ENCODE results near the gene CST9L.
"Not testable (repeated sequence)": the region's sequence is repeated elsewhere in the genome, so short reads cannot be mapped to it uniquely, and the experiment has no call there.

Gene CST9L

GRCh38 chr20:23585808-23586734 is 17.8 kb upstream of the CST9L start:
- DNase-seq, result no peak

DNA sequence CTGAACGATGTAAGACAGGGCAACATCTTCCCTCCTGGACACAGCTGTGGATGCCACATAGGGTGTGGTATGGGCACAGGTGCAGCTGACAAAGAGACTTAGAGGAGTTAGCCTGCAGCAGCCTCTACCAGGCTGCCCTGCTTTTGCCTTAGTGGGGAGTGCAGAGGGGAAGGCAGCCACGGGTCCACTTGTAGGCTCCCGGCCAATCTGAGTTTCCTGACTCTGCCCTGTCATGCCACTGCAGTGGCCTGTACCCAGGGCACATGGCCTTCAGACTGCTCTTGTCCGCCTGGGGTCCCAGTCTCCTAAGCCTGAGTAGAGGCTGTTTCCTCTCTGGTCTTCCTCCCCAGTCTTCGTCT is 17.1 kb upstream of the CST9L start:
- DNase-seq, result no peak

GRCh38 chr20:23584434-23585199 is 16.3 kb upstream of the CST9L start:
- DNase-seq, result no peak

DNA sequence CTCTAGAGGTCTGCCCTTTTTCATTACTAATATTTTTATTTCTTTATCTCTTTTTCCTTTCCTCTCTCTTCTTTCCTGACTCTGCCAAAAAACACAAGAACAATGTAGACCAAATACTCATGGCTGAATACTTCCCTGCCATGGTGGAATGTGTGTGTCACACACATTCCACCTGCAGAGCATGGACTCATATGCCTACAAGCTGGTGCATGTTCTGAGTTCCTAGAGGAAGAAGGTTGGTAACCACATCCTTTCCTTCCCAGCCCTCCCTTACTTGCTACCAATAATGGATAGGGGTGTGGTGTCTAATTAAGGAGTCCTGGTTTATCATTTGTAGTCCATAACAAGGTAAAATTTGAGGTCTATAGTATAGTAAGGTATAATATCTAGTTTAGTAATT is 15.2 kb upstream of the CST9L start:
- DNase-seq, result no peak

DNA sequence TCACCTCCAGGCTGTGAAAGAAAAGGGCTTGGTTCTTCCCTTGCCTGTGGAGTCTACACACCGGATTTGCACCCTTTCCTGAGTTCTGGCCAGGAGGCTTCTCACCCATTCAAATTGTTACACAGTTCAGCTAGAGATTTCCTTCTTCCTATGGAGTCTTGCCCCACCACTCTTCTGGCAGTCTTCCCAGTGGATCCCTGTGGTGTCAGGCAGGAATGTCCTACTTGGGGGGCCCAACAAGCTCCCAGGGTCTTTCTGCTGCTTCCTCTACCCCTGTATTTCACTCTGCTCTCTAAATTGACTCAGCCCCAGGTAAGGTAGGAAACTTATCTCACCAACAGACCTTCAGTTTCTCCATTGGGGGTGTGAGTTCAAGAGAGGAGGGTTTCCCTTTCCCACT is 14.0 kb upstream of the CST9L start:
- no peak for DNase-seq

DNA sequence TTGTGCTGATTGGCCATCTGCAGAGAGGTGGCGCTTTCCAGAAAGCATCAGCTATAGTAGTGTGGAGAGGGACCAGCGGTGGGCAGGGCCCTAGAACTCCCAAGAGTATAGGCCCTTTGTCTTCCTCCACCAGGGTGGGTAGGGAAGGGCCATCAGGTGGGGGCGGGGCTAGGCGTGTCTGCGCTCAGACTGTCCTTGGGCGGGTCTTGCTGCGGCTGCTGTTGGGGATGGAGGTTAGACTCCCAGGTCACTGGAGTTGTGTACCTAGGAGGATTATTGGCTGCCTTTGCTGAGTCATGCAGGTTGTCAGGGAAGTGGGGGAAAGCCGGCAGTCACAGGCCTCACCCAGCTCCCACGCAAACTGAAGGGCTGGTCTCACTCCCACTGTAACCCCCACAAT is 13.5 kb upstream of the CST9L start:
- not testable (repeated sequence) for DNase-seq

DNA sequence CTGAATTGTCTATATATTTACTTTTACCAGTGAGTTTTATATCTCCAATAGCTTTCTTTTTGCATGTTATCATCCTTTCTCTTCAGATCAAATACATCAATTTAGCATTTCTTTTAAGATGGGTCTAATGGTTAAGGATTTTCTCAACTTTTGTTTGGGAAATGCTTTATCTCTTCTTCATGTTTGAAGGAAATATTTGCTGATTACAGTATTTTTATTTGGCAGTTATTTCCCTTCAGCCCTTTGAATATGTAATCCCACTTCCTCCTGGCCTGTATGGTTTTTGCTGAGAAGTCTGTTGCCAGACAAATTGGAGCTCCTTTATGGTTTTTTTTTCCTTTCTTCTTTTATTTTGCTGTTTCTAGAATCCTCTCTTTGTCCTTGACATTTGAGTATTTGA is 6.7 kb upstream of the CST9L start:
- no peak for DNase-seq

DNA sequence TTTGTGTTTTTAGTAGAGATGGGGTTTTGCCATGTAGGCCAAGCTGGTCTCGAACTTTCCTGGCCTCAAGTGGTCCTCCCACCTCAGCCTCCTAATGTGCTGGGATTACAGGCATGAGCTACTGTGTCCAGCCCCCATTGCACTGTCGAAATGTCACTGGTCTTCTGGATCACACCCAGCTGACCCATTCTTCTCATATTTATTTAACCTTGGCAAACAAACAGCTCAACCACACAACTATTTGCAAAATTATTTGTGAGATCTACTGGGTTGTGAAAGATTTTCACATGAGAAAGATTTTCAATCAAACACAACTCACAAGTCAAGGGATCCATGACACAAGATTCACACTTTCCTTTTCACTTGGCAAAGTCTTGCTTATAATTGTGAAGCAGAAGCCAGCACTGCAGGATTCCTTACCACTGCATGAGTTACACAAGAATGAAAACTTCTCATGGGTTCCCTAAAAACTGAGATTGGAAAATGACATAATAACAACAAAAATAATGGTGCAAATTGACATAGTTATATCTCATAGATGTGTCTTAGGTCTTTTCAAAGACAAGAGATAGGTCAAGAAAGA is 2.0 kb upstream of the CST9L start:
- DNase-seq, result no peak

DNA sequence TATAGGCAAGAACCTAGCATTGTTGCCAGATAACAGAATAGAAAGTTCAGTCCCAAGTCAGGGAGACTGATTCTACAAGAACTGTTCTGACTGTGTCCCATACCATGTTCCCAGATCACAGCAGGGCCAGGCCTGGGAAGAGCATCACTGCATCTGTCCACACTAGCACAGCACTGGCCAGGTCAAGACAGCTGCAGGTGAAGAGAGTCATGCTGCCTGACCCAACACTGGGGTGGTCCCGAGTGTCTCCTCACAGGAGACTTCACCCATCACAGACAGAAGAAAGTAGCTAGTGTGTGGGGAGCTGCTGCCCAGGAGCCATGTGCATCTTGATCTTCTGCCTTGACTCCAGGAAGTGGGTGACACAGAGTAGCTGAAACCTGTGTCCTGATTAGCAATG is 1.3 kb upstream of the CST9L start:
- DNase-seq, result no peak

- no peak for DNase-seq
These were observed 667 bp upstream of the CST9L start for GRCh38 chr20:23568971-23569330.

DNA sequence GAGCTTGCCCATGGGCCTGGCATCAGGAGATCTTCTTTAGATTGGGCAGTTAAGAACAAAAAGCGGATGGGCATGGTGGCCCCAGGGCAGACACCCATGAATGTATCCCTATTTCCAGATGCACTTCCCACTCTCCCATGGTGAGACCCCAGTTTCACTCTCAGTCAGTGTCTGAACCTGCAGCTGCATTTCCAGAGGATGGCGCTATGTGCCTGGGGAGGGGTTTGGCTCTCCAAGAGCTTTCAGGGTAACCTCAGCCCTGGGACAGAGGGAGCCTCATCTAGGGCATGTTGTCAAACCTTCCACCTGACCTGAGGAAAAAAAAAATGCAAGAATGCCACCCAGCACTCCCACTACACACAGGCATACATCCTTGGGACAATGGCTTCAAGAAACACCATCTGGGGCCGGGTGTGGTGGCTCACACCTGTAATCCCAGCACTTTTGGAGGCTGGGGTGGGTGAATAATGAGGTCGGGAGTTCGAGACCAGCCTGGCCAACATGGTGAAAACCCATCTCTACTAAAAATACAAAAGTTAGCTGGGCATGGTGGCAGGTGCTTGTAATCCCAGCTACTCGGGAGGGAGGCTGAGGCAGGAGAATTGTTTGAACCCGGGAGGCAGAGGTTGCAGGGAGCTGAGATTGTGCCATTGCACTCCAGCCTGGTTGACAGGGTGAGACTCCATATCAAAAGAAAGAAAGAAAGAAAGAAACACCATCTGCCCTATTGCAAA is 1.9 kb downstream of the CST9L start:
- DNase-seq, result no peak

GRCh38 chr20:23565503-23566045 is 2.7 kb downstream of the CST9L start:
- no peak for DNase-seq

GRCh38 chr20:23564927-23565326 is 3.4 kb downstream of the CST9L start:
- no peak for DNase-seq

- DNase-seq, result no peak
These were observed 5.5 kb downstream of the CST9L start for GRCh38 chr20:23562721-23563342.

- DNase-seq, result no peak
These were observed 13.9 kb downstream of the CST9L start for GRCh38 chr20:23554401-23554800.

GRCh38 chr20:23551786-23552185 is 16.5 kb downstream of the CST9L start:
- DNase-seq, result no peak

GRCh38 chr20:23551383-23551782 is 16.9 kb downstream of the CST9L start:
- no peak for DNase-seq

DNA sequence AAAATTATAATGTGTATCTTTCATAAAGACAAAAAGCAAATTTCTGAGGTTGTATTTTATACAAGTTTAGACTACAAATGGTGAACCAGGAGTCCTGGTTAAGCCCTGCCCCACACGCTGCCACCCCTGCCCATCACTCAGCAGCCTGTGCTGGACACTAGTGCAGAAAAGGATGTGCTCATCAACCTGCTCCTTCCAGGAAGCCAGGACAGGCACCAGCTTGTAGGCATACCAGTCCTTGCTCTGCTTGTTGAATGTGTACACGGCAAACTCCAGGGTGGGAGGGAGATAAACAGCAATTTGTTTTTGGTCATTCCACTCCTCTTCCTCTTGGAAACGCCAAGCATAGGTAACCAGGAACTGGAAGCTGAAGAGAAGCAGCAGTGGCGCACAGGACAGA is 18.1 kb downstream of the CST9L start:
- DNase-seq, result no peak

GRCh38 chr20:23548408-23548807 is 19.9 kb downstream of the CST9L start:
- no peak for DNase-seq

DNA sequence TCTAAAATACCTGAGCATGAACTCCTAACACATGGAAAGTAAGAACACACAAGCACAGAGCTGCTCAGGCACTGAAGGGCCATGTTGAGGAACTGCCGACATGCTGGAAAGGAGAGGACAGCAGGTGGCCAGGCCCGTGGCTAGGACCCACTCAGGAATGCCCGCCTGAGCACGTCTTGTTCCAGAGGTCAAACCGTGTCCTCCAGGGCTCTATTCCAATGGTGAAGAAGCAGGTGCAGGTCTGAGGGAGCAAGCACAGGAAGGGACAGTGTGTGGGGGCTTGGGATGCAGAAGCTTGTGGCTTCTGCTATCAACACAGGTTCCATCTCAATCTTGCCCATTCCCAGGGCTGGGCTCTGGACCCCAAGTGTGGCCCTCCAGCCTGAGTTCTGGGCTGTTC is 20.7 kb downstream of the CST9L start:
- no peak for DNase-seq

- no peak for DNase-seq
These were observed 21.7 kb downstream of the CST9L start for GRCh38 chr20:23546435-23547144.

DNA sequence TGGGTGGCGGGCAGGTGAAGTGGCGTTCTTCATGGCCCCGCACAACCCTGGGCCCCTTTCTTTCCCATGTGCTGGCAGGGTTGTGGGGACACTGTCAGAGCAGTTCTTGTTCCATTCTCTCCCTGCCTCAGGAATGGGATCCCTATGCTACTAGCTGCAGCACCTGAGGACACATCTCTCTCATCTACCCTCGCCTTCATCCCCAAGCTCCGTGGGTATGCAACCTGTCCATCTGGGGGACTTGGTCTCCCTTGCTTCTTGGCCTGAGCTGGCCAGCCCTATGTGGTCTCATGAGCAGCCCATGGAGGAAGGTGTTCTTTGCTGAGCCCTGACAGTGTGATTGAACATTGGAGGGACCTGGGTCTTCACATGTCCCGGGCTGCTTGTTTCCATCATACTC is 24.2 kb downstream of the CST9L start:
- DNase-seq, result no peak

Measured in NCI-H345 (cell line).